CD4-positive, alpha-beta T cell (primary cell): ENCODE measurements around the gene ITPRIP. TPM values are rescaled to one million over a fixed set of nuclear protein-coding genes. Genes with fewer than 3 reads are reported as not detected.

Experiments
- ATAC-seq: fragments of 200-7000 bp; cut with Tn5 transposase; one replicate; pipeline ENCODE4 v1.10.0; 2022; ENCODE audit warnings: mild to moderate bottlenecking; ENCODE audit not compliant: poor library complexity
- CTCF ChIA-PET: fragments of 350-600 bp; sonication (Branson Sonifier 250); formaldehyde crosslinking; loops from one replicate; lab custom pipeline; 2021; ENCODE audit warnings: antibody characterized with exemption, inconsistent platforms; lab: Charles Lee
- POLR2A ChIA-PET: fragments of 350-600 bp; sonication (Branson Sonifier 250); formaldehyde crosslinking; loops from one replicate; lab custom pipeline; 2021; ENCODE audit warnings: antibody characterized with exemption, inconsistent platforms; lab: Charles Lee
- DNase-seq, 14 experiments: peaks; one replicate each; pipeline ENCODE4 v3.0.0-alpha.2; 2013 to 2020; ENCODE audit warnings: mixed read lengths in 2 of 14
- H3K27ac ChIP-seq, 2 donors: one replicate each; pipeline versions ENCODE4 v1.5.1 to v1.7.0; 2013; ENCODE audit warnings: low read length in 2 of 2, low read depth in 1 of 2, mild to moderate bottlenecking in 1 of 2
- H3K27me3 ChIP-seq, 2 experiments: 1 replicate in 1 of 2; 2 replicates in 1 of 2; pipeline versions ENCODE4 v1.6.1 to v1.7.0; 2013; ENCODE audit warnings: low read length in 2 of 2, control low read depth in 1 of 2, mild to moderate bottlenecking in 1 of 2, moderate library complexity in 1 of 2; ENCODE audit not compliant: insufficient read depth in 2 of 2, control insufficient read depth in 1 of 2
- H3K36me3 ChIP-seq: one replicate; pipeline ENCODE4 v1.6.1; 2013; ENCODE audit warnings: low read length, control low read depth; ENCODE audit not compliant: insufficient read depth
- H3K4me1 ChIP-seq: one replicate; pipeline ENCODE4 v1.6.1; 2013; ENCODE audit warnings: low read length, control low read depth; ENCODE audit not compliant: insufficient read depth
- H3K4me3 ChIP-seq: one replicate; pipeline ENCODE4 v1.5.1; 2013; ENCODE audit warnings: mild to moderate bottlenecking, low read length, moderate library complexity
- H3K9me3 ChIP-seq, 2 experiments: 1 replicate in 1 of 2; 2 replicates in 1 of 2; pipeline versions ENCODE4 v1.6.1 to v1.7.0; 2013; ENCODE audit warnings: low read length in 2 of 2, mild to moderate bottlenecking in 2 of 2, control low read depth in 1 of 2, moderate library complexity in 1 of 2; ENCODE audit not compliant: control insufficient read depth in 1 of 2, insufficient read depth in 1 of 2
- H3K27ac Mint-ChIP-seq: one replicate; pipeline ENCODE4 v1.8.0; 2020; ENCODE audit warnings: mixed read lengths
- H3K27me3 Mint-ChIP-seq: one replicate; pipeline ENCODE4 v1.8.0; 2021; ENCODE audit warnings: mixed read lengths
- H3K36me3 Mint-ChIP-seq: one replicate; pipeline ENCODE4 v1.8.0; 2021; ENCODE audit warnings: low read depth, mixed read lengths
- H3K4me1 Mint-ChIP-seq: one replicate; pipeline ENCODE4 v1.8.0; 2021; ENCODE audit warnings: low read depth, mixed read lengths
- H3K4me3 Mint-ChIP-seq: one replicate; pipeline ENCODE4 v1.8.0; 2020; ENCODE audit warnings: mild to moderate bottlenecking, mixed read lengths
- H3K9me3 Mint-ChIP-seq: one replicate; pipeline ENCODE4 v1.8.0; 2020; ENCODE audit warnings: mixed read lengths
- CTCF ChIP-seq: fragments of 200-600 bp; IDR thresholded peaks from one replicate; pipeline ENCODE4 v1.8.0; 2022; ENCODE audit warnings: antibody characterized with exemption, mild to moderate bottlenecking
- intact Hi-C, 2 experiments: fragments of 100-400 bp; cut with DNase I in 1 of 2; cut with micrococcal nuclease in 1 of 2; formaldehyde crosslinking; loops; one replicate each; pipeline versions ENCODE4 v1.15.1 to v1.9.0; 2023 to 2025; cut with DNase I, micrococcal nuclease
- total RNA-seq, 174 experiments: library from RNA in 2 of 174; stranded (reverse) in 2 of 174; gene quantifications; one replicate each; pipeline ENCODE4 v1.2.3 and lab custom pipeline; 2021 to 2026

Gene ITPRIP
- total RNA-seq, 2 experiments from 2014 or later = 127 to 133 TPM

DNA sequence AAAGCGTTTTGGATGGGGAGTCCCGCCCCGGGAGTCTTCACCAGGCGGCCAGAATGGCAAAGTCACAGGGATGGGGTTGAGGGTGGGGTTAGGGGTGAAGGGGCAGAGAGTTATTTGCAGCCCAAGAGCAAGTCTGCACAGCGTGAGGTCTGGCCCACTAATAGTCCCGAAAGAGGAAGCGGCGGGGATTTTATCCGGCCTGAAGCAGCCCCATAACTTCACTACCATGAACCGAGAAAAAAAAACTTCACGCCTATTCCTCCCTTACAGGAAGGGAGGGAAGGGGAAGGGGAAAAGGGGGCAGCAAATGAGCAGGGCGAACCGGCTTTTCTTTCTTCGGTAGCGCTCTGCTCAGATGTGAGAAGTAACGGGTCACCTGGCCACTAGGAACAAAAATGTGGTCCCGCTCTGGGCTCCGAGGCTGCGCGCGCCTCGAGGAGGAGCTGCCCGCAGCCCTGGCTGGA lies 712 bp downstream of the ITPRIP start:
- Histone ChIP-seq H3K9me3 (no peaks in the 10 kb centered on the region), H3K27me3 (no peaks in the 10 kb centered on the region), H3K27ac (peak overlapping the region; percentile 89 to 92), H3K36me3 (no peaks in the 10 kb centered on the region), H3K4me3 (peak overlapping the region; percentile 92), H3K4me1 (peaks cover 57% of the 10 kb centered on the region)
- ATAC-seq (peak; percentile 2), DNase-seq (peak in 3 of 14 experiments; percentile 56 to 59 (median 56))
- H3K4me3 Mint-ChIP-seq = peak overlapping the region; percentile 96
- no peaks in the 10 kb centered on the region for H3K27me3 Mint-ChIP-seq
- no peaks in the 10 kb centered on the region for H3K9me3 Mint-ChIP-seq
- H3K27ac Mint-ChIP-seq = peak overlapping the region; percentile 88
- no peak for TF ChIP-seq CTCF
- peaks cover 63% of the 10 kb centered on the region for H3K4me1 Mint-ChIP-seq
- ChIA-PET CTCF (interaction anchor here (0.8 to 6.0 kb wide), 8 partner anchors 8 to 63 kb away, joined by 3 to 37 read pairs (median 4); partner anchors contain the start of gene CFAP58), POLR2A (interaction anchor here (1.1 to 7.2 kb wide), 14 partner anchors 9 to 216 kb away, joined by 3 to 99 read pairs (median 13); partner anchors contain the start of genes CFAP58, GSTO1, GSTO2 and SFR1)
- peaks cover 33% of the 10 kb centered on the region for H3K36me3 Mint-ChIP-seq
- intact Hi-C loops = loop anchor here in 1 of 2 experiments (5.0 kb wide), 1 partner anchor 105 kb away; the partner anchor contains the start of gene CFAP43

GRCh38 chr10:104336821-104337467 lies 1.3 kb downstream of the ITPRIP start:
- intact Hi-C loops = loop anchor here in 1 of 2 experiments (5.0 kb wide), 1 partner anchor 105 kb away; the partner anchor contains the start of gene CFAP43
- H3K4me1 ChIP-seq = peaks cover 61% of the 10 kb centered on the region
- no peak for TF ChIP-seq CTCF
- peak overlapping the region; percentile 89 to 92 for H3K27ac ChIP-seq
- no peaks in the 10 kb centered on the region for H3K9me3 ChIP-seq
- ChIA-PET POLR2A (interaction anchor here (0.6 to 7.2 kb wide), 12 partner anchors 9 to 82 kb away, joined by 3 to 99 read pairs (median 8); partner anchors contain the start of genes CFAP58, GSTO1 and GSTO2), CTCF (interaction anchor here (0.7 to 6.0 kb wide), 3 partner anchors 13 to 45 kb away, joined by 3 to 37 read pairs (median 4); no protein-coding TSS in a partner anchor)
- Mint-ChIP-seq H3K27me3 (no peaks in the 10 kb centered on the region), H3K36me3 (peaks cover 33% of the 10 kb centered on the region), H3K4me3 (peak overlapping the region; percentile 96), H3K9me3 (no peaks in the 10 kb centered on the region), H3K4me1 (peaks cover 69% of the 10 kb centered on the region), H3K27ac (peak overlapping the region; percentile 88)
- ATAC-seq = no peak
- H3K4me3 ChIP-seq = peak overlapping the region; percentile 92
- peak in 1 of 14 experiments; percentile 27 for DNase-seq
- H3K36me3 ChIP-seq = peaks cover 2% of the 10 kb centered on the region
- H3K27me3 ChIP-seq = no peaks in the 10 kb centered on the region

DNA sequence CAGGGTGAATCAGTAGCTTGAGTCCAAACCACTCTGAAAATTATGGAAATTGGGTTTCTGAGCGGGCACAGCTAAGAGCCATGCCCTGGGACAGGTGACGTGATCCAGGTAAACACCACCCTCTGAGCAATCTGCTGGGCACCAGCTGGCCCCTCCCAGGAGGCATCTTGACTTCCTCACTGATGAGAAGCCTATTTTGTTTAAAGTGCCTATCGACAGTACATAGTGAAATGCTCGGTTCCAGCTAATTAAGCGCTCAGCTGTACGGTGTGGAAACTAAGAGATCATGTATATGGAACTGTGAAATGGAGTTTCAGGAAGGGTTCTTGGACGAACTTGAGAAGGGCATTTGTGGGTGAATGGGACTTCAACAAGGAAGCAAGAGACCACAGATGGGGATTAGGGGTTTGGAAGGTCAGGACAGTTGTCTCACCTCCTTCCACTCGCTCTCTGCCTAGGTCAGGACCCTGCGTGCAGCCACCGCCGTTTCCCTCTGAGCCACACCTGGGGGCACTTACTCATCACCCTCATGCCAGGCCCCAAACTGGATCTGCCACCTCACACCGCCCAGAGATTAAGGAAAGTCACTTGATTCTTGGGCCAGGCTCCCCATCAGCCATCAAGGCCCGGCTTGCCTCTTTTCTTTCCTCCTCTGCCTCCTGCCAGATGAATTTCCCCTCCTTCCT lies 3.2 kb downstream of the ITPRIP start:
- H3K4me3 Mint-ChIP-seq = peak overlapping the region; percentile 96
- POLR2A ChIA-PET = interaction anchor here (1.5 to 7.2 kb wide), 2 partner anchors 18 to 28 kb away, joined by 4 to 99 read pairs; partner anchors contain the start of gene CFAP58
- CTCF ChIA-PET = interaction anchor here (1.0 to 6.0 kb wide), 4 partner anchors 14 to 43 kb away, joined by 3 to 37 read pairs (median 6); partner anchors contain the start of gene CFAP58
- H3K4me1 ChIP-seq = peaks cover 79% of the 10 kb centered on the region
- no peak for ATAC-seq
- peaks cover 85% of the 10 kb centered on the region for H3K4me1 Mint-ChIP-seq
- no peaks in the 10 kb centered on the region for H3K27me3 Mint-ChIP-seq
- no peaks in the 10 kb centered on the region for H3K27me3 ChIP-seq
- H3K27ac Mint-ChIP-seq = peak overlapping the region; percentile 88
- H3K27ac ChIP-seq = peak overlapping the region in 1 of 2 donors; percentile 92
- peak in 4 of 14 experiments; percentile 24 to 44 (median 28) for DNase-seq
- H3K9me3 Mint-ChIP-seq = no peaks in the 10 kb centered on the region
- peaks cover 47% of the 10 kb centered on the region for H3K36me3 Mint-ChIP-seq
- intact Hi-C loops = loop anchor here in 1 of 2 experiments (5.0 kb wide), 1 partner anchor 103 kb away; the partner anchor contains the start of gene CFAP43
- H3K4me3 ChIP-seq = no peak overlapping the region
- H3K36me3 ChIP-seq = peaks cover 5% of the 10 kb centered on the region
- TF ChIP-seq CTCF = no peak
- no peaks in the 10 kb centered on the region for H3K9me3 ChIP-seq
